Glutamatergic neuron (in vitro differentiated cells): ENCODE measurements around the gene COIL. TPM values are rescaled to one million over a fixed set of nuclear protein-coding genes. Genes with fewer than 3 reads are reported as not detected.

Experiments
- DNase-seq: peaks from one replicate; pipeline ENCODE4 v3.0.0; 2022
- H3K27ac Mint-ChIP-seq: one replicate; pipeline ENCODE4 v1.8.0; 2020; ENCODE audit warnings: mild to moderate bottlenecking, mixed read lengths, inconsistent platforms; ENCODE audit not compliant: unreplicated experiment
- H3K27me3 Mint-ChIP-seq: one replicate; pipeline ENCODE4 v1.8.0; 2020; ENCODE audit warnings: mild to moderate bottlenecking, moderate library complexity, mixed read lengths, inconsistent platforms; ENCODE audit not compliant: unreplicated experiment
- H3K36me3 Mint-ChIP-seq: one replicate; pipeline ENCODE4 v1.8.0; 2020; ENCODE audit warnings: mild to moderate bottlenecking, mixed read lengths, inconsistent platforms; ENCODE audit not compliant: unreplicated experiment
- H3K4me1 Mint-ChIP-seq: one replicate; pipeline ENCODE4 v1.8.0; 2020; ENCODE audit warnings: mild to moderate bottlenecking, low read depth, mixed read lengths, inconsistent platforms; ENCODE audit not compliant: unreplicated experiment
- H3K4me3 Mint-ChIP-seq: one replicate; pipeline ENCODE4 v1.8.0; 2020; ENCODE audit warnings: mild to moderate bottlenecking, mixed read lengths, inconsistent platforms; ENCODE audit not compliant: unreplicated experiment
- H3K9me3 Mint-ChIP-seq: one replicate; pipeline ENCODE4 v1.8.0; 2020; ENCODE audit warnings: mild to moderate bottlenecking, moderate library complexity, mixed read lengths, inconsistent platforms; ENCODE audit not compliant: unreplicated experiment
- total RNA-seq: library from RNA; stranded (reverse); fragmentation: NEBNext Ultra II Directional; extraction: Animal tissue kit (Norgen Biotek cat#: 25700); gene quantifications from one replicate; pipeline ENCODE4 v1.2.1, GENCODE V29; 2021; ENCODE audit not compliant: unreplicated experiment
- TF ChIP-seq, protein P1 (sequence below): fragments of 200-600 bp; sonication (generic); IDR thresholded peaks from one replicate; pipeline ENCODE4 v1.5.0; 2021; ENCODE audit not compliant: partially characterized antibody, unreplicated experiment

The COIL gene
- total RNA-seq, 1 donor from 2014 or later = 9.4 TPM

DNA sequence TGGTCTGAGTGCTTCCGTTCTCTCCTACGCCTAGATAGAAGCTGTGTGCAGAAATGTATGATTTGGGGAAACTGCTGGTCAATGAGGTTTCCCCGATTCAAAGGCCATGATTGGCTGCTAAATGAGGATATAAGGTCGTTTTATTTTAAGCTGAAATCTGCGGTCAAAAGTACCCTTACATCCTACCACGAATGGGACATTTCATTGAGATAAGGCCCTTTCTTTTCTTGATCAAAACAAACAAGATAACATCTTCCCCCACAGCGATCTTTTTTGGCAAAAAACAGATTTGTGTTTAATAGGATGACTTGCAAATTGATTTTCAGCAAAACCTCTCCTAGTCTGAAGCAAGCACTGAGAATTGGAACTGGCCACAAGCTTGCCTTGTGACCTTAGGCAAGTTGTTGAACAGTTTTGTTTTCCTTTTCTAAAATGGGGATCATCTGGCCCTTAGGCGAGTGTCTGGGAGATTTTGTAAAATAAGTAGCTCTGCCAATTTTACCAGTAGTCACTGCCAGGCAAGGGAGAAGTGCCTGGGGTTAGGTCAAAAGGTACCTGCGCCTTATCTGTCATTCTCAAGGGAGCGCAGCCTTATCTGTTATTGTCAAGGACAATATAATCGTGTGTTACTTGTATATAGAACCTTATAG is 17.7 kb upstream of the COIL start:
- Mint-ChIP-seq H3K4me3 (peak overlapping the region; percentile 83), H3K27ac (peak overlapping the region; percentile 83), H3K9me3 (peaks cover 6% of the 10 kb centered on the region), H3K4me1 (peaks cover 14% of the 10 kb centered on the region), H3K36me3 (peaks cover 4% of the 10 kb centered on the region), H3K27me3 (peaks cover 7% of the 10 kb centered on the region)
- TF ChIP-seq, protein P1, sequence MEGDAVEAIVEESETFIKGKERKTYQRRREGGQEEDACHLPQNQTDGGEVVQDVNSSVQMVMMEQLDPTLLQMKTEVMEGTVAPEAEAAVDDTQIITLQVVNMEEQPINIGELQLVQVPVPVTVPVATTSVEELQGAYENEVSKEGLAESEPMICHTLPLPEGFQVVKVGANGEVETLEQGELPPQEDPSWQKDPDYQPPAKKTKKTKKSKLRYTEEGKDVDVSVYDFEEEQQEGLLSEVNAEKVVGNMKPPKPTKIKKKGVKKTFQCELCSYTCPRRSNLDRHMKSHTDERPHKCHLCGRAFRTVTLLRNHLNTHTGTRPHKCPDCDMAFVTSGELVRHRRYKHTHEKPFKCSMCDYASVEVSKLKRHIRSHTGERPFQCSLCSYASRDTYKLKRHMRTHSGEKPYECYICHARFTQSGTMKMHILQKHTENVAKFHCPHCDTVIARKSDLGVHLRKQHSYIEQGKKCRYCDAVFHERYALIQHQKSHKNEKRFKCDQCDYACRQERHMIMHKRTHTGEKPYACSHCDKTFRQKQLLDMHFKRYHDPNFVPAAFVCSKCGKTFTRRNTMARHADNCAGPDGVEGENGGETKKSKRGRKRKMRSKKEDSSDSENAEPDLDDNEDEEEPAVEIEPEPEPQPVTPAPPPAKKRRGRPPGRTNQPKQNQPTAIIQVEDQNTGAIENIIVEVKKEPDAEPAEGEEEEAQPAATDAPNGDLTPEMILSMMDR = no peak
- no peak for DNase-seq

DNA sequence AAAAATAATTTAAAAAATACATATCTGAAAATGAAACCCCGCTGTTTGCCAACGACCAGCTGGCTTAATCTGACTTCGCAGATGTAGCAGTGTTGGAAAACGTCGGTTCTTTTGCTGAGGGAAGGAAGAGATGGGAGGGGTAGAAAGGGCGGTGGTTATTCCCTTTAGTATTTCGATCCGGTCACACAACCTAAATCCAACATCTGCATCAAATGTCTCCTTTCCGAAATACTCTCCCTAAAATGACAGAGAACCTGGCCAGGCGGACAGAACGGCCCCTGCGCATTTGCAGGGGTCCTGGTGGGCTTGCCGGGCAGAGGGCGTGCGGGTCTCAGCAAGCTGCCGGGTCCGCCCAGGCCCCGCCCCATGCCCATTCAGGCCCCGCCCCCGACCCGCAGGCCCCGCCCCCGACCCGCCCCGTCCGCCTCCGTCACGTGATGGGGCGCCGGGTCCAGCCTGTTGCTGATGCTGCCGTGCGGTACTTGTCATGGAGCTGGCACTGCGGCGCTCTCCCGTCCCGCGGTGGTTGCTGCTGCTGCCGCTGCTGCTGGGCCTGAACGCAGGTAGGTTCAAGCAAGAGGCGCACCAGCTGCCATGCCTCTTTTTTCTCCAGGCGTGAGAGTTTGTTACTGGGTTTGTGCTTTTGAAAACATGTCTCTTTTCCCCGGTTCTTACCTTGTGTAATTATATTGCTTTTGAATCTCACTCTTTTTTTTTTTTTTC is 17.0 kb upstream of the COIL start, which contains the start of gene SCPEP1:
Gene SCPEP1 (plus strand): TSS at position 459 of the 723 bp plus-strand sequence. CDS start 29 bp downstream, at position 488.
- peaks cover 8% of the 10 kb centered on the region for H3K36me3 Mint-ChIP-seq
- H3K4me1 Mint-ChIP-seq = peaks cover 14% of the 10 kb centered on the region
- H3K27ac Mint-ChIP-seq = peak within 1 kb of the TSS; percentile 93
- peaks cover 11% of the 10 kb centered on the region for H3K9me3 Mint-ChIP-seq
- peak within 1 kb of the TSS; percentile 89 for H3K4me3 Mint-ChIP-seq
- peaks cover 7% of the 10 kb centered on the region for H3K27me3 Mint-ChIP-seq
- TF ChIP-seq, protein P1 = no peak
- DNase-seq = peak; percentile 85

DNA sequence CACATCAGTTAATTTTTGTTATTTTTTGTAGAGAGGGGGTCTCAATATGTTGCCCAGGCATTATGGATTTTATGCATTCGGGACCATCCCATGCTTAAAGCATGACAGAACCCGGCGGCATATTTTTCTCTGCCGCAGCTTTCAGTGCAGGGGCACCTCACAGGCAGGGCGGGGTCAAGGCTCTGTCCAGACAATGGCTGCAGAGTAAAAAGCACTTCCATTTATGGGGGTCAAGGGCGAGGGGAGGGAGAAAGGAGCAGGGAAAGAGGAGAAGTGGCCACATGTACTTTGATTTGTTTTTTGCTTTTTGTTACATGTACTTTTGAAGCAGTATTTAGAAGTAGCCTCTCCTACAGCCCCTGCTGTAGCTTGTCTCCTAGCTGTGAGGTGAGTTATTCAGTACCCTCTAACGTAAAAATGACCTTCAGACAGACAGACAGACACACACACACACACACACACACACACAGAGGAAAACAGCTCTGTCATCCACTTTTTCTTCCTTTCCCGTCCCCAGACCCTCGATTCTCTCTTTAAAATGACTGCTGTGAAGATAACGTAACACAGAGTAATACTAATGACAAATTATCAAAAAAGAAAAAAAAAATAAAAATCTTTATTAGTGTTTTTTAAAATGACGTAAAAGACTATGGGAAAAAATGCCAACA is 16.2 kb upstream of the COIL start:
- TF ChIP-seq, protein P1 = no peak

DNA sequence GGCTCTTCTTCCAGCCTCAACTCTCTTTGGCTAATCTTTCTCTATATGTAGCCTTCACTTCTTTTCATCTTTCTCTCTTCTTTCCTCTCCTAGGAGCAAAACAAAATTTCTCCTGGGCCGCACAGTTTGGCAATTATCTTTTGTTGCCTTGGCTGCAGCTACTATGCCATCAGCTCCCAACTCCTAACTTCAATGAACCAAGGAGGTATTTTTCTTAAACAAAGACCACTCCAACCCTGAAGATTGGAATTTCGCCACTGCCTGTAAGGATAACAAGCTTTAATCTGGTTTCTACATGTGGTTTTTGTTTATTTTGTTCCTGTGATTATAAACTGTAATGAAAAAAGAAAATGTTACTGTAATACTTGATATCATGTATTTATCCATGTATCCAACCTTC is 14.8 kb upstream of the COIL start:
- no peak overlapping the region for H3K27ac Mint-ChIP-seq
- H3K27me3 Mint-ChIP-seq = peaks cover 7% of the 10 kb centered on the region
- H3K36me3 Mint-ChIP-seq = peaks cover 8% of the 10 kb centered on the region
- H3K9me3 Mint-ChIP-seq = peaks cover 11% of the 10 kb centered on the region
- H3K4me3 Mint-ChIP-seq = no peak overlapping the region
- TF ChIP-seq, protein P1 = no peak
- peaks cover 14% of the 10 kb centered on the region for H3K4me1 Mint-ChIP-seq
- no peak for DNase-seq

More for the DNA sequence above, 16.2 kb upstream of the COIL start:
- peak; percentile 39 for DNase-seq
- Mint-ChIP-seq H3K36me3 (peaks cover 8% of the 10 kb centered on the region), H3K27me3 (peaks cover 7% of the 10 kb centered on the region), H3K27ac (peak overlapping the region; percentile 87), H3K4me1 (peaks cover 14% of the 10 kb centered on the region), H3K4me3 (peak overlapping the region; percentile 81), H3K9me3 (peaks cover 11% of the 10 kb centered on the region)
